COLO829 (cell line): ENCODE results near the gene SLC35E1.

ENCODE experiments used
- DNase-seq: peaks from one replicate; pipeline ENCODE4 v3.0.0; 2012; ENCODE audit warnings: low spot score

Gene SLC35E1

GRCh38 chr19:16598848-16599247 is 26.6 kb upstream of the SLC35E1 start:
- no peak for DNase-seq

DNA sequence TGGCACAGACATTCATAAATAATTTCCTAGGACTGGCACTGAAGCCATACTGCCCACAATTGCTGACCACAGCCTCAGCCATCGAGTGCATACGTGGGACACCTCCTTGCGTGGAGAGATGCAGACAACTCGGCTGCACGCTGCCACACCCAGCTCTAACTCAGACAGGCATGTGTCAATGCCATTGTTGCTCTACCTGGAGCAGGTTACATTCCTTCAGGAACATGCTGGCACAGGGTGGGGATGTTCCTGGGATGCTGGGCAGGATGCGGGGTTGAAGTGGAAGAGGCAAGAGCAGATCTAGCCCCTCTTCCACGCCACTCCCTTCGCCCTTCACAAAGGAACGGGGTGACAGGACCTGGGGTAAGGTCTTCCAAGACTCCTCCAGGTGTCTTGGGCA is 24.2 kb upstream of the SLC35E1 start:
- DNase-seq, result no peak

DNA sequence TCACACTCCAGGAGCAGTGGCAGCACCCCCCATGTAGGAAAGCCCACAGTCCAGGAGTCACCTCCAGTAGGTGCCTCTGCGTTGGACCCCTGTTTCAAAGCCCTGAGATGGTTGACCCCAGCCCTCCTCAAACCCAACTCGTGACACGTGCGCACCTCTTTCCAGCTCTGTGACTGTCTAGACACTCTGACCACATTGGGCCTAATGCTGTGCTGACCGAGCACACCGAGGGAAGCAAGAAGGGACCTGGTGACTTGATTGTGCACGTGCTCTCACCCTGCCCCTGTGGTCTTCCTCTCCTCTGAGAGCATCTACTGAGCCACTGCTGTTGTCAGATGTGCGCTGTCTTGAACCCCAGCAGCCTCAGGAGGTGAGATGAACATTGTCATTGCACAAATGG is 22.9 kb upstream of the SLC35E1 start:
- no peak for DNase-seq

- no peak for DNase-seq
Observed at GRCh38 chr19:16594681-16595091, 22.5 kb upstream of the SLC35E1 start.

DNA sequence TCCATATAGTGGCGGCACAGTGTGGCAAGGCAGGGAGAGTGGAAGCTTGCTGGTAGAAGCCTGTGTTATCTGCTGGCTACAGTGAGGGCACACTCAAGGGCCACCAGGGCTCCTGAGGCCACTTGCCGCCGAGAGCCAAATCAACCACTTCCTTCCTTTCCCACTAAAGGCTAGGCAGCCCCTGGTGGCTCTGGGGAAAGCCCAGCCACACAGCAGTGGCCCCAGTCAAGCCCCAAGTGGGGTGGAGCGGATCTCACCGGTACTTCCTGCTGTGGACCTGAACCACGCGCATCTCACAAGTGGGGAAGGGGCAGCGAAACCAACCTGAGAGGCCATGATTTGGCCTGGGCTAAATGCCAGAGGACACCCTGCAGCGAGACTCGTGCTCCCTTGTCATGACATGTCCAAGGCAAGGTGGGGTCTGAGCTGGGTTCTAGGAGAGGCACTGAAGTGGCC is 21.9 kb upstream of the SLC35E1 start:
- no peak for DNase-seq

- no peak for DNase-seq
Observed at GRCh38 chr19:16593181-16593580, 21.0 kb upstream of the SLC35E1 start.

DNA sequence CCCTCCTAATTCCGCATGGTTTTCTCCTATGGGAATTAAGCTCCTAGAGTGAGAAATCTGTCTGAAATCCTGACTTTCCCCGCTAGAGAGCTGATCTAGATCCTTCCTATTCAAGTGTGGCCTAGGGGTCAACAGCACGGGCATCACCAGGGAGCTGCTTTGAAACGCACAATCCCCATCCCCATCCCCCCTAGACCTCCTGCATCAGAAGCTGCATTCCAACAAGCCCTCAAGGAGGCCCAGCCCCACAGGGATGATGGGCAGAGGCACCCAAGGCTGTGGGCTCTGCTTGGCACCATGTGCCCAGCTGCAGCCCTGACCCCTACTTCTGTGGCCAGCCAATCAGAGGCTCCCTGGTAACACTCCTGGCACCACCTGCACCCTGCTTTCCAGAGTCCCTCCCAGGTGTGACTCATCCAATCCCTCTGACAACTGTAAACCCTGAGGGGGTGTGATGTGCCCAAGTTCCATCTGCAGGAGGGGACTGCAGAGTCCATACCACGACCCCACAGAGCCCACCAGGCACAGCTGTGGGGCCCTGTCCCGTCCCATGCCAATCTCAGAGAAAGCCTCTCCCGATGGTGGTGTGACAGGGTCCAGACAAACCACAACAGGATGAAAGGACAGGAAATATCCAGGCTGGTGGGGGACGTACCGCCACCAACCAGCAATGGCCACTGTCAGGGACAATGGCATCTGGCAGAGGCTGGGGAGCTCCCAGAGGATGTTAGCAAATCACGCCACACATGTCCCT is 19.8 kb upstream of the SLC35E1 start:
- DNase-seq, result no peak

DNA sequence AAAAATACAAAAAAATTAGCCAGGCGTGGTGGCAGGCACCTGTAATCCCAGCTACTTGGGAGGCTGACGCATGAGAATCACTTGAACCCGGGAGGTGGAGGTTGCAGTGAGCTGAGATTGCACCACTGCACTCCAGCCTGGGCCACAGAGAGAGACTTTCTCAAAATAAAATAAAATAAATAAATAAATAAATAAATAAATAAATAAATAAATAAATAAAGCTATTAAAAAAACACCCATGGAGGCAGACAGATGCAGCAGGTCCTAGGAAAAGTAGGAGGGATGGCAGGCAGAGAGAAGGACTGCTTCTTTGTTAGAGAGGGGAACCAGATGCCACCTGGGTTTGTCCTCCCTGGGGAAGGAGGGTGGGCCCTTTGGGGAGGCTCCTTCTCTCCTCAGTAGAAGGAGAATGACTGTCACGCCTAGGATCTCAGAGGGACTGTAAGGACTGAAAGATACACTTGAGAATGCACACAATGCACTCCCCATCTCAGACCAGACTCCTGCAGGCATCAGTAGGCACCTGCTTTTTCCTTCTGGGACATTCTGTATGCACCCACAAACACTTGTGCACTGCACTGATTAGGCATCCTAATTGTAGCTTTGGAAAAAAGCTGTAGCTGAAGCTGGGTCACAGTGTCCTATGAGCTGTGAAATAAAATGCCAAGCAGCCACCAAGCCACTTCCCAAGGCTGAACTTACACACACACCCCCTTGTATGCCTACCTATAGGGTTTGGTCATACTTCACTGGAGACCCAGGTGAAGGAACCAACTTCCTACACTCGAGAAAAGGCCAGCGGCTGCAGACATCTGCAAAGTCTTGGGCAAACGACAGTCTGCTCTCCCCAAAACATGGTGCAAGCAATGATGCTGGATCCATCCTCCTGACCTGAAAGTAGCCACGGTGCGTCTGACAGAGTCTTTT is 18.9 kb upstream of the SLC35E1 start:
- no peak for DNase-seq

- no peak for DNase-seq
Observed at GRCh38 chr19:16589917-16590316, 17.7 kb upstream of the SLC35E1 start.

DNA sequence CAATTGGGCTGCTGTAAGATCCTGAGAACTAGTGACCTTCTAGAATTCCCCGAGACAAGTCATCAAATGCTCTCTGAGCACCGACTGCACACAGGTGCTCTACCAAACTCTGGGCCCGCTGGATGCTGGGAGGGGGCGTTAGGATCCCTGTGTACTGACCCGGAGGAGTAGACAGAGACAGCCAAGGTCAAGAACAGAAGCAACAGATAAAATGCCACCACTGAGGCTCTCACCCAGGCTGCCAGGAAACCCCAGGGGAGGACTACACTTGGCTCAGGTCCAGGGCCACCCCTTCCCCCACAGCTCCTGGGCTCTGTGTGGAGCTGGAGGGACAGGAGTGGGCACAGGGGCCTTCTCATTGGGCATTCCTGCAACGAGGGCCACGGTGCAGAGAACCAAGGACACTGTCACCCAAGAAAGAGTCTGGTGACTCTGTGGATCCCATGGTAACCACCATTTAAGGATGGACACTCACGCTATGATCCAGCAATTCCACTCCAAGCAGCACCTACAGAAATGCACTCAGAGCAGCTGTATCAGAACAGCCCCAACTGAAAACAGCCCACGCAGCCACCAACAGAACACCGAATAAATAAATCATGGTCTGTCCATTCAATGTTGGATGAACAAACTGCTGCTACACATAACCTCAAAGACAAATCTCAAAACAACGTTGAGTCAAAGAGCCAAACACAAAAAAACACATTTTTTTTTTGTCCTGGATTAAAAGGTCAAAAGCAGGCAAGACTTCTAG is 16.8 kb upstream of the SLC35E1 start:
- DNase-seq, result no peak

DNA sequence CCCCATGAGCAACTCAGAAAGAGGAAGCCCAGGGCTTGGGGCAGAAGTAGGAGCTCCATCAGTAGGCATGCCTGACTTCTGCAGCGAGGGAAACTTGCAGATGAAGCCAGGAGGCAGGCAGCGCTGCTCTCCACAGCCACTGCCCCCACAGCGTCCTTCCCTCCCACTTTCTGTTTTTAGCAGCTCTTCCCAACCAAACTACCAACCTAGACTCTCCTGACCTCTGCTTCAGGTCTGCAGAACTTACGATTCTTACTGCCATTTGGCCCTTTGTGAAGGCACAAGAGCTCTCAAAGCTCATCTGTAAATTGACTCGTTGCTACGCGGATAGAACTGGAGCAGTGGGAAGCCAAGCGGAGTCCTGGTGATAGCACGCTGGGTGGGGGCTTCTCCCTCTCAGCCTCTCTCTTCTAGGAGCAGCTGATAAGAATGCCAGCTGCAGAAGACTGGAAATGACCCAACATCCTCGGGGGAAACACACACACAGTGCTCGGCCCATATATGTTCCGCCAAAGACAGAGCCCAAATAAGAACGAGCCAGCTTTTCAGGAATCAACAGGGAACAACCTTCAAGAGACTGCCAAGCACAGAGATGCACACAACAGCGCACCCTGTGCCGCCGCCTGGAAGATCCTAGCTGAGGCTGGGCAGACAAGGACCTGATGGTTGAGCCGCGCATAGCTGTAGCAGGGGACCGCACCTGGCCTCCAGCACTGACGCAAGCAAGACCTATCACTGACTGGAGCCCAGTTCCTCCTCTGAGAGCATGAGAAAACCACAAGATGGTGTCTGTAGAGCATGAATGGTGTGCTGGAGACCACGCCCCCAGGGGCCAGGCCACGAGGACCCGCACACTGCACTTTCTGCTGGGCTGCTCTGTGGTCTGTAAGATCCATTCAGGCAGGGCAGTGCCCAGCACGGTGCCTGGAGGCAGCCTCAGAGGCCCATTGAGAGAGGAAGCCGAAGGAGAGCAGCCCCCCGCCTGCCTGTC is 15.9 kb upstream of the SLC35E1 start:
- DNase-seq, result no peak

DNA sequence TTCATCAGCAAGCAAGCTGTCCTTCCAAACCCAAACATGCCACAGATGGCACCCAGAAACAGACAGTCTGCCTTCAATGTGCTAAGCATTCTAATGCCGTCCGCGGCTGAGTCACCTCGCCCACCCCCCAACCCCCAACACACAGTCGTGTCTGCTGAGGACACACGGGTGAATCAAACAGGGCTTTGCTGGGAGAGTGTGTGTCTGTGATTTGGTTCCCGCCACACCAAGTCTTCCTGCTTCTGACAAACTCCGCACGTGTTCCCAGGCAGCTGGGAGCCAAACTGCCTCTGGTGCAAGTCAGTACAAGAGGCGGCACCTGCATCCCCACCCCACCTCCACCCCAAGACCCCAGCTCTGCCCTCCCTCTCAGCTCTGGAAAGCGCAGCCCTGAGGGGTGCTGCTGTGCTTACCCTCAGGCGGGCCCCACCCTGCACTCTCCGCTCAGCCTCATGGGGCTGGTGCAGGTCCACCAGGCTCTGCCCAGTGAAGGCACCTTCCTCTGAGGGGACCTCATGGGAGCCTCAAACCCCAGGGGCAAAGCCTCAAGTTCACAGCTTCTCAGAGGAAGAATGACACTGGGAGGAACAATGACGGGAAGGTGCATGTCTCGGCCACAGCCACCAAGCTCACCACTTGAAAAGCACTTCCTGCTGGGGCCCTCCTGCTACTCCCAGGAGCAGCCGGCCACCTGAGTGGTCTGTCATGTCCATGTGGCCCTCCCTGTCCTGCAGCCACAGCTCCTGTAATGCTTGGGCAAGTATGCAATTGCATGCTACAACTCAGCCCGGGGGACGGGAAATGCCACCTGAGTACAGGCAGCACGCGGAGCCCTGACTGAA is 15.0 kb upstream of the SLC35E1 start:
- no peak for DNase-seq

DNA sequence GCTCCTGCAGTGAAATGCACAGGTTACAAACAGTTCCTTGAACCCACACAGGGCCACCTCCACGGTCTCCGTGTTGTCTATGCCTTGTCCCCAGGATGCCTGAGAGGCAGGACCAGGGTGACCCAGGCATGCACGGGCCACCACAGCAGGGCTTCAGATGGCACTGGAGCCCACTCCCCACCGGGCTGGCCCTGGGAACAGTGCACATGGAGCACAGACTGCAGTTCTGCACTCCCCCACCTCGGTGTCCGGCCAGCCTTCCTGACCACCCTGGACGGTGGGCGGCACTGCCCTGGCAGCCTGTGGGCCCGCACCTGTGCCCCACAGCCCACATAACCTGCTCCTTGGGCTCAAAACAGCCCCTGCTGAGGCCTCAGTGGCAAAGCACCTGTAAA is 14.3 kb upstream of the SLC35E1 start:
- no peak for DNase-seq

DNA sequence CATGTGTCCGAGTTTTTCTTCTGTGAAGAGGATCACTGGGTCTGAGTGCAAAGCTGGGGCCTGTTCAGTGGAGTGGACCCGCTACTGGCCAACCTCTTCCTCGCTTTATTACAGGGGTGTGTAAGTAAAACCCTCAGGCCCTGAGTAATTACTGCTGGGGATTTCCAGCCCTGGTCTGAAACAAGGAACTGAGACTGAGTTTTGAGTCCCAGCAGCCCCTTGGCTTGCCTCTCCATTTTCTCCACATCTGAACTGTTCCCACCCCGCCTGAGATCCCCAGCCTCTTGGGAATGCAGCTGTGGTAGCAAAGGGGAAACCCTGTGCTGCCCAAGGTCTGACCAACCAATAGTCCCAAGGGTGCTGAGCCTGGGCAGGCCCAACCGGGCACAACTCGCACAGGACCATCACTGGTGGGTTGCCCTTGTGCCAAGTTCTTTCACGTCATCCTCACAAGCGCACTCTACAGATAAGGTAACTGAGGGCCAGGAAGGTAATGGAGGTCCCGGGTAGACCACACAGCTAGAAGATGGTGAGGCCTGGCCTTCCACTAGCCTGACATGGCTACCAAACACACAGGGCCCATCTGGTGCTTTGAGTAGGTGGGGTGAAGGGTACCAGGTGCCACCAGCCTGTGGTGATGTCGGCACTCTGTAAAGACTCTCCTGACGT is 13.7 kb upstream of the SLC35E1 start:
- no peak for DNase-seq

DNA sequence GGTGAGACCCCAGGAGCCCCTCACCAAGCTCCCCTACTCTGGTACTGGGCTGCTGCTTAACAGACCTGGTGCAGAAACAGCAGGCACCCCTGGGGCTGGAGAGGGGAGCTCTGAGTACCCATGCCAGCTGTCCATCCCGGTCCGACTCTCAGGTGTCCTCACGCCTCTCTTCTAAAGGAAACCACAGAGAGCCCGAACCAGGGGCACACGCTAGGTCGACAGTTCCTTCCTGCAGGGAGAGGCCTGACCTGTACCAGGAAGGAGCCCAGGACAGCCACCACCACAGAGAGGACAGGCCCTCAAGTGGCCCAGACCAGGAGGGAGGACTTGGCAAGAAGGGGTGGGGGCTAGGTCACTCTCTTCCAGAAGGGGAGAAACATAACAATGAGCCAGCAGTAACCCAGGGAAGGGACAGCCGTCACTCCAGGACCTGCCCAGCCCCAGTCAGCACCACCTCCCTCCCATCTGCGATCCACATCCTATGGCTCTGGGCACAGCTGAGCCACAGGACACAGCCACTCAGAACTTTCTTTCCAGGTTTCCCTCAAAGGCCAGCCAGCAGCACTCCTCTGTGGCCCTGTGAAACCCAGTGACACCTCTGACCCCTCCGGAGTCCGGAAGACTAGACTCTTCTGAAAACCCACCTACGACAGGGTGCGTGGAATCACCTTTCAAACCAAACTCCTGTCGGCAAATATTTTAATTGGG is 13.0 kb upstream of the SLC35E1 start:
- DNase-seq, result no peak

DNA sequence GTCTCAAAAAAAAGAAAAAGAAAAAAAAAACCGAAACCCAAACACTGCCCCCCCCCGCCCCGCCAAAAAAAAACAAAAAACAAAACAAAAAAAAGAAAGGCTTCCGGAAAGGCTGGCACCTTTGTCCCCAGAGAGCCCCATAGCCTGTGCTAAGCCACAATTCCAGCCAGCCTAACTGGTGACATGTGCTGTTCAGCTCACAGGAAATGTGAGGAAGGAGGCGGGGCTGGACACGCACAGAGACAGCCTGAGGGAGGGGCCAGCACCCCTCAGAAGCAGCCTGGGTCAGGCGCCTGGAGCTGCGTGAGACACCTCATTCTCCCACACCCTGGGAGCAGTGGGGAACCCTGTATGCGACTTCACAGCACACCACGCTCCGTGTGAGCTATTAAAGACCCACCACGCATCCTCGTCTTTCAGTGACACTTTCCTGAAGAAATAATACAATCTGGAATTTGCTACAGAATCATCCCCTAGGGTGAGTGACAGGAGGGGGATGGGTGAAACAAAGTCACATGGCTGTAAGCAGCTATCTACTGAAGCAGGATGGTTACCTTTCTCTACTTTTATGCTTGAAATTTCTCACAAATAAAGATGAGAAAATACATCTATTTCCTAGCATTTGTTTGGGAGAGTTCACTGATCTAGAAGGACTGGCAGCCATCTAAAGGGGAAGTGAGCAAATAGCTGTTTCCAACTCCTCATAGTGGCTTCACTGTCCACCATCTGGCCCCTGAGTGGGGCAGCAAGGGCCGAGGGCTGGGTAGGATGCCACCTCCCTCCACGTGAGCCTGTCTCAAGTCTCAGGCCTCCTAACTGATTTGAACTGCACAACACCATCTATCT is 12.3 kb upstream of the SLC35E1 start:
- DNase-seq, result peak; percentile 79

DNA sequence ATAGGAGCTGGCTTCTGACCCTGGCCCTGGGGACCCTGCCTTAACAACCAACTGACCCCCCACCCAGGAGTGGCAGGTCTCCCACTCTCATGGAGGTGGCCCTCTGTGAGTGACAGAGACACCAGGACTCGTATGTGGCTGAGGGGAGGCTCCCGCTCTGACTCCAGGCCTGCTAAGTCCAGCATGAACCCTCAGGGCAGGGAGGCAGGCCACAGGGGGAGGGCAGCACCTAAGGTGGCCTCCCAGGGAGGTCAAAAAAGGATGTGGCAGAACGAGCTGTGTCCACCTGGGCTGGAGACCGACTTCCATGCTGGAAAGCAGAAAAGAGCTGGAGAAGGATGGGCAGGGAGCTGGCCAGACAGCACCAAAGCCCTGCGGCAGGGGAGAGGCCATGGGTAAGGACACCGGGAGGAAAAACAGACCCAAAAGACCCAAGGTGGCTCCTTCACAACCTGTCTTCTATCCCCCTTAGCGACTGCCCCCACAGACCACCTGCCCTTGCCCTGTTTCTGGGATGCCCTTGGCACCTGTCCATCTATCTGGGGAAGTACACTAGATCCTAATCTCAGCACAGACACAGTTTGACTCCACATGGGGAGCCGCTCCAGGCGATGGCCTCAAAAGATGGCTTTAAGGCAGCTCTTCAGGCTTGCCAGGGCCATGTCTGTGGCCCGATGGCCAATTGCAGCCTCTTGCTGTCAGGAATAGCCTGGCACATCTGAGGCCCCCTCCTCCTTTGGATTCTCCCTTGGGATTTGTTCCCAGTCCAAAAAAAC is 10.5 kb upstream of the SLC35E1 start:
- DNase-seq, result no peak
